GM12878 (cell line): ENCODE data around the gene FBXO27. TPM values are rescaled to one million over a fixed set of nuclear protein-coding genes. Genes with fewer than 3 reads are reported as not detected.

Experiments used
- ATAC-seq: fragments of 200-7000 bp; cut with Tn5 transposase; 3 replicates; pipeline ENCODE4 v1.9.1; 2020; ENCODE audit warnings: mild to moderate bottlenecking, moderate library complexity
- BruUV-seq: library from RNA; stranded (reverse); fragments of 400-500 nt; replicated peaks from 2 replicates; lab custom pipeline; 2021; lab: Mats Ljungman, UMichigan
- CTCF ChIA-PET: fragments of 300-600 bp; sonication (Branson Sonifier 250); formaldehyde crosslinking; extraction: SDS; loops from one replicate; lab custom pipeline; 2021; ENCODE audit warnings: inconsistent platforms; lab: Yijun Ruan, JAX
- POLR2A ChIA-PET: fragments of 350-600 bp; formaldehyde crosslinking; extraction: SDS; loops from one replicate; lab custom pipeline; 2021; ENCODE audit warnings: inconsistent platforms; lab: Charles Lee
- RAD21 ChIA-PET: fragments of 300-600 bp; sonication (Branson Sonifier 250); formaldehyde crosslinking; loops from one replicate; lab custom pipeline; 2023; ENCODE audit warnings: antibody characterized with exemption; ENCODE audit not compliant: unreplicated experiment; lab: Charles Lee
- SMC1A ChIA-PET: fragments of 300-600 bp; sonication (Branson Sonifier 250); formaldehyde crosslinking; loops from one replicate; lab custom pipeline; 2023; ENCODE audit not compliant: unreplicated experiment, uncharacterized antibody; lab: Charles Lee
- DNase-seq: peaks from one replicate; pipeline ENCODE4 v3.0.0-alpha.2; 2011; ENCODE audit warnings: low read depth, low spot score
- FAIRE-seq: peaks from 3 replicates; lab custom pipeline; 2011; peaks lifted over from hg19 to GRCh38; lab: Jason Lieb, UNC
- H2AFZ ChIP-seq: 2 replicates; pipeline ENCODE4 v1.6.0; 2011; ENCODE audit warnings: low read depth, low read length, control low read depth; ENCODE audit not compliant: control insufficient read depth
- H3K27ac ChIP-seq: 2 replicates; pipeline ENCODE4 v1.5.1; 2011; ENCODE audit warnings: control low read depth; ENCODE audit not compliant: control insufficient read depth, insufficient read depth
- H3K27me3 ChIP-seq, 2 experiments: replicated peaks in 1 of 2; 2 replicates each; pipeline versions ENCODE4 v1.6.0 to v1.6.1; 2011; ENCODE audit warnings: low read length in 1 of 2; ENCODE audit not compliant: control insufficient read depth in 2 of 2, insufficient read depth in 2 of 2
- H3K36me3 ChIP-seq, 2 experiments: 2 replicates each; pipeline ENCODE4 v1.5.1; 2011; ENCODE audit warnings: low read length in 1 of 2; ENCODE audit not compliant: control insufficient read depth in 2 of 2, insufficient read depth in 2 of 2
- H3K4me1 ChIP-seq: 2 replicates; pipeline ENCODE4 v1.6.1; 2011; ENCODE audit warnings: mild to moderate bottlenecking, low read length, moderate library complexity, mixed read lengths; ENCODE audit not compliant: control insufficient read depth, insufficient read depth
- H3K4me2 ChIP-seq: 2 replicates; pipeline ENCODE4 v1.6.0; 2011; ENCODE audit warnings: control low read depth; ENCODE audit not compliant: control insufficient read depth, insufficient read depth
- H3K4me3 ChIP-seq: fragments of 200-600 bp; sonication (generic); 2 replicates; pipeline ENCODE4 v1.5.1; 2016
- H3K79me2 ChIP-seq: 2 replicates; pipeline ENCODE4 v1.6.0; 2011; ENCODE audit warnings: low read length; ENCODE audit not compliant: control insufficient read depth, insufficient read depth
- H3K9ac ChIP-seq: 2 replicates; pipeline ENCODE4 v1.8.0; 2011; ENCODE audit warnings: low read length, control low read depth, mixed read lengths; ENCODE audit not compliant: control insufficient read depth, insufficient read depth
- H3K9me3 ChIP-seq: replicated peaks from 3 replicates; pipeline ENCODE4 v1.5.1; 2011; ENCODE audit warnings: mild to moderate bottlenecking, low read length; ENCODE audit not compliant: control insufficient read depth, insufficient read depth
- H4K20me1 ChIP-seq: 2 replicates; pipeline ENCODE4 v1.6.0; 2011; ENCODE audit not compliant: control insufficient read depth, insufficient read depth
- CHD2 ChIP-seq: IDR thresholded peaks from 2 replicates; pipeline ENCODE4 v1.6.1; 2011; ENCODE audit warnings: low read depth, low read length, improper control_type of control experiment, borderline replicate concordance
- E2F8 ChIP-seq: fragments of 450-650 bp; IDR thresholded peaks from 2 replicates; pipeline ENCODE4 v1.6.1; 2018; ENCODE audit warnings: mild to moderate bottlenecking, low read depth, moderate library complexity; ENCODE audit not compliant: partially characterized antibody
- FOS ChIP-seq: IDR thresholded peaks from 3 replicates; pipeline ENCODE4 v1.6.1; 2011; ENCODE audit warnings: borderline replicate concordance; ENCODE audit not compliant: insufficient read length; ENCODE audit errors: extremely low read depth
- FOXK2 ChIP-seq: fragments of 450-650 bp; IDR thresholded peaks from 2 replicates; pipeline ENCODE4 v1.6.1; 2017; ENCODE audit warnings: mild to moderate bottlenecking, moderate library complexity
- MTA3 ChIP-seq: IDR thresholded peaks from 2 replicates; pipeline ENCODE4 v1.6.1; 2012; ENCODE audit warnings: low read length, inconsistent platforms, borderline replicate concordance
- NKRF ChIP-seq: fragments of 450-650 bp; conservative IDR thresholded peaks from 2 replicates; pipeline ENCODE4 v1.6.1; 2017; ENCODE audit warnings: mild to moderate bottlenecking, moderate library complexity
- PML ChIP-seq: IDR thresholded peaks from 2 replicates; pipeline ENCODE4 v1.6.1; 2012; ENCODE audit warnings: low read length, inconsistent platforms
- RAD21 ChIP-seq: IDR thresholded peaks from 2 replicates; pipeline ENCODE4 v1.6.1; 2011; ENCODE audit warnings: mild to moderate bottlenecking, low read depth, low read length, moderate library complexity; ENCODE audit not compliant: insufficient read depth
- RAD51 ChIP-seq: fragments of 450-650 bp; IDR thresholded peaks from 2 replicates; pipeline ENCODE4 v1.6.1; 2016; ENCODE audit warnings: moderate library complexity, mild to moderate bottlenecking, inconsistent platforms
- TBL1XR1 ChIP-seq: IDR thresholded peaks from 2 replicates; pipeline ENCODE4 v1.6.1; 2012; ENCODE audit warnings: low read depth, low read length, improper control_type of control experiment
- TCF12 ChIP-seq: IDR thresholded peaks from 2 replicates; pipeline ENCODE4 v1.6.1; 2011; ENCODE audit warnings: low read depth, mild to moderate bottlenecking, low read length
- WRNIP1 ChIP-seq: IDR thresholded peaks from 2 replicates; pipeline ENCODE4 v1.6.1; 2011; ENCODE audit warnings: low read depth, low read length, improper control_type of control experiment, borderline replicate concordance
- ZNF384 ChIP-seq: IDR thresholded peaks from 2 replicates; pipeline ENCODE4 v1.6.1; 2012; ENCODE audit warnings: low read depth, mild to moderate bottlenecking, low read length, improper control_type of control experiment, borderline replicate concordance
- ZZZ3 ChIP-seq: IDR thresholded peaks from 2 replicates; pipeline ENCODE4 v1.6.1; 2011; ENCODE audit warnings: low read depth; ENCODE audit not compliant: control insufficient read depth, insufficient read length
- WGBS: methylation state at CpG from one replicate; pipeline ENCODE4 v1.1.6; 2016; ENCODE audit warnings: low lambda C conversion rate; ENCODE audit not compliant: insufficient replicate concordance, insufficient coverage; ENCODE audit errors: missing lambda C conversion rate; 5-methylcytosine and 5-hydroxymethylcytosine counted together
- in situ Hi-C: fragments of 300-500 bp; cut with MboI; formaldehyde crosslinking; loops from 9 replicates; pipeline ENCODE4 v1.14.3; 2018; ENCODE audit warnings: mixed read lengths
- intact Hi-C: fragments of 100-400 bp; cut with micrococcal nuclease; formaldehyde crosslinking; loops from one replicate; pipeline ENCODE4 v1.14.2; 2022; ENCODE audit not compliant: unreplicated experiment
- polyA plus RNA-seq, 11 experiments: library from polyadenylated mRNA; depleted of rRNA in 4 of 11; unstranded in 6 of 11; stranded (reverse) in 5 of 11; fragments of >200 nt; fragmentation: Nextera tagmentation in 4 of 11; fragmentation: Illumina TruSeq in 1 of 11; extraction: Ambion mirVana in 4 of 11; extraction: Trizol in 1 of 11; gene quantifications; 1 replicate in 1 of 11; 2 replicates in 10 of 11; pipeline versions ENCODE4 v1.2.1 to v1.2.3, GENCODE V29; 2011 to 2016; ENCODE audit warnings: inconsistent platforms in 2 of 11, missing spikeins in 2 of 11, low read depth in 1 of 11
- total RNA-seq, 4 experiments: library from RNA; depleted of rRNA in 3 of 4; stranded (reverse); fragments of >200 nt in 3 of 4; fragmentation: Illumina TruSeq in 1 of 4; extraction: Trizol in 1 of 4; gene quantifications; 2 replicates each; pipeline versions ENCODE4 v1.2.1 to v1.2.3, GENCODE V29; 2013 to 2021

The FBXO27 gene
- total and polyA plus RNA-seq, 10 of the 15 experiments (the other 5 are each of a cell fraction or from before 2014, with no cell fraction given), result 3.1 to 15.4 (median 7.1) TPM

- Histone ChIP-seq H2AFZ (no peak overlapping the region), H3K27ac (no peak overlapping the region), H3K79me2 (no peaks in the 10 kb centered on the region), H3K27me3 (no peaks in the 10 kb centered on the region), H3K36me3 (no peaks in the 10 kb centered on the region), H3K4me3 (no peak overlapping the region), H3K9me3 (no peaks in the 10 kb centered on the region; the same call in 2 of the 3 replicates), H3K4me2 (no peak overlapping the region), H3K4me1 (no peaks in the 10 kb centered on the region), H4K20me1 (no peaks in the 10 kb centered on the region), H3K9ac (no peak overlapping the region)
- POLR2A ChIA-PET, result interaction anchor here (0.6 kb wide), 2 partner anchors 31 to 303 kb away, joined by 3 read pairs; no protein-coding TSS in a partner anchor
- BruUV-seq, result no TSS peak
- ATAC-seq (no peak), DNase-seq (no peak), FAIRE-seq (no peak)
- WGBS, result 31% methylated on average over 6 of the region's 6 CpGs
- TF ChIP-seq ZZZ3 (no peak), FOXK2 (no peak), TBL1XR1 (no peak), E2F8 (no peak), CHD2 (no peak), RAD51 (no peak), NKRF (no peak), ZNF384 (no peak), RAD21 (no peak), WRNIP1 (no peak), TCF12 (no peak), MTA3 (no peak), PML (no peak), FOS (no peak)
- SMC1A ChIA-PET, result no interaction called here
- in situ Hi-C loops (no loop called here), intact Hi-C loops (no loop called here)
- RAD21 ChIA-PET, result interaction anchor here (0.8 kb wide), 1 partner anchor 70 kb away, joined by 3 read pairs; the partner anchor contains the start of gene FBXO17
- CTCF ChIA-PET, result interaction anchor here (1.2 to 1.6 kb wide), 3 partner anchors 8 to 48 kb away, joined by 3 read pairs; no protein-coding TSS in a partner anchor
Observed at GRCh38 chr19:39045506-39045905, 13.2 kb upstream of the FBXO27 start.
